ENCODE measurements around the gene PDE1A. TPM values are rescaled to one million over a fixed set of nuclear protein-coding genes. Genes with fewer than 3 reads are reported as not detected.

PDE1A gene
- total RNA-seq, 4 donors from 2014 or later = 9.2 to 11.0 (median 10.1) TPM

- TF ChIP-seq CTCF (IDR thresholded peaks at IDR 0.05; ENCODE audit: low read depth) = no peak
These were observed 247.7 kb downstream of the PDE1A start for GRCh38 chr2:182179176-182179575.

- TF ChIP-seq CTCF (IDR thresholded peaks at IDR 0.05; ENCODE audit: low read depth) = no peak
These were observed 252.8 kb downstream of the PDE1A start for GRCh38 chr2:182173944-182174622.

GRCh38 chr2:182170341-182170740 lies 256.5 kb downstream of the PDE1A start:
- TF ChIP-seq CTCF (IDR thresholded peaks at IDR 0.05; ENCODE audit: low read depth) = no peak

GRCh38 chr2:182167882-182168281 lies 259.0 kb downstream of the PDE1A start:
- no peak for TF ChIP-seq CTCF (IDR thresholded peaks at IDR 0.05; ENCODE audit: low read depth)

- TF ChIP-seq CTCF (IDR thresholded peaks at IDR 0.05; ENCODE audit: low read depth) = no peak
These were observed 260.0 kb downstream of the PDE1A start for GRCh38 chr2:182166841-182167240.

- no peak for TF ChIP-seq CTCF (IDR thresholded peaks at IDR 0.05; ENCODE audit: low read depth)
These were observed 260.4 kb downstream of the PDE1A start for GRCh38 chr2:182166406-182166805.

- no peak for TF ChIP-seq CTCF (IDR thresholded peaks at IDR 0.05; ENCODE audit: low read depth)
These were observed 261.6 kb downstream of the PDE1A start for GRCh38 chr2:182165202-182165601.

Measured in subcutaneous adipose tissue (tissue), 4 donors.